HepG2 (cell line): ENCODE measurements around the gene PCGF5. TPM values are rescaled to one million over a fixed set of nuclear protein-coding genes. Genes with fewer than 3 reads are reported as not detected.
A peak's percentile ranks its signal among the peaks of the same experiment; 100 is the strongest.

ENCODE experiments used
- ARNT2 ChIP-seq: sonication (generic); formaldehyde crosslinking; IDR thresholded peaks from 2 replicates; pipeline ENCODE4 v1.8.0; 2022; ENCODE audit warnings: mild to moderate bottlenecking, low read depth, missing genetic modification reagents, moderate library complexity
- CEBPB ChIP-seq: IDR thresholded peaks from 2 replicates; pipeline ENCODE4 v1.6.1; 2011; ENCODE audit warnings: low read depth, low read length, improper control_type of control experiment, borderline replicate concordance
- ELF1 ChIP-seq: sonication (generic); formaldehyde crosslinking; IDR thresholded peaks from 2 replicates; pipeline ENCODE4 v1.4.0; 2020; ENCODE audit warnings: missing genetic modification reagents
- KLF6 ChIP-seq: IDR thresholded peaks from 2 replicates; pipeline ENCODE4 v1.8.0; 2016; ENCODE audit warnings: missing biosample characterization, missing genetic modification reagents
- MEIS1 ChIP-seq: sonication (generic); formaldehyde crosslinking; IDR thresholded peaks from 2 replicates; pipeline ENCODE4 v1.9.0; 2021; ENCODE audit warnings: mild to moderate bottlenecking, missing genetic modification reagents, moderate library complexity, borderline replicate concordance
- MIER3 ChIP-seq: IDR thresholded peaks from 2 replicates; pipeline ENCODE4 v1.6.1; 2016; ENCODE audit warnings: missing compliant biosample characterization, borderline replicate concordance
- MTF2 ChIP-seq: sonication (generic); formaldehyde crosslinking; IDR thresholded peaks from 2 replicates; pipeline ENCODE4 v1.5.0; 2020; ENCODE audit warnings: missing genetic modification reagents, borderline replicate concordance
- MXI1 ChIP-seq: IDR thresholded peaks from 3 replicates; pipeline ENCODE4 v1.6.1; 2012; ENCODE audit warnings: low read depth, low read length, inconsistent platforms, borderline replicate concordance
- NCOA2 ChIP-seq: sonication (generic); formaldehyde crosslinking; IDR thresholded peaks from 2 replicates; pipeline ENCODE4 v1.8.0; 2022; ENCODE audit warnings: inconsistent platforms
- NR3C1 ChIP-seq: sonication (generic); formaldehyde crosslinking; IDR thresholded peaks from 2 replicates; pipeline ENCODE4 v1.4.0; 2020; ENCODE audit warnings: missing genetic modification reagents
- PAF1 ChIP-seq: IDR thresholded peaks from 2 replicates; pipeline ENCODE4 v1.6.1; 2016; ENCODE audit warnings: missing genetic modification reagents, missing compliant biosample characterization
- RAD21 ChIP-seq: fragments of 450-650 bp; formaldehyde crosslinking; IDR thresholded peaks from 2 replicates; pipeline ENCODE4 v1.5.0; 2020; ENCODE audit warnings: mild to moderate bottlenecking
- SALL2 ChIP-seq: sonication (generic); formaldehyde crosslinking; IDR thresholded peaks from 2 replicates; pipeline ENCODE4 v1.8.1; 2023; ENCODE audit warnings: mild to moderate bottlenecking, missing genetic modification reagents, inconsistent platforms
- WIZ ChIP-seq: sonication (generic); formaldehyde crosslinking; IDR thresholded peaks from 2 replicates; pipeline ENCODE4 v1.5.1; 2020; ENCODE audit warnings: mild to moderate bottlenecking, missing genetic modification reagents
- ZBTB37 ChIP-seq: sonication (generic); formaldehyde crosslinking; IDR thresholded peaks from 2 replicates; pipeline ENCODE4 v1.4.0; 2020; ENCODE audit warnings: mild to moderate bottlenecking, missing genetic modification reagents
- ZBTB7B ChIP-seq: sonication (generic); formaldehyde crosslinking; IDR thresholded peaks from 2 replicates; pipeline ENCODE4 v1.4.0; 2020; ENCODE audit warnings: missing genetic modification reagents
- ZNF20 ChIP-seq: sonication (generic); formaldehyde crosslinking; IDR thresholded peaks from 2 replicates; pipeline ENCODE4 v1.4.0; 2020; ENCODE audit warnings: mild to moderate bottlenecking, moderate library complexity, missing genetic modification reagents
- ZNF503 ChIP-seq: sonication (generic); formaldehyde crosslinking; IDR thresholded peaks from 2 replicates; pipeline ENCODE4 v1.4.0; 2020; ENCODE audit warnings: missing genetic modification reagents
- ZNF547 ChIP-seq: sonication (generic); formaldehyde crosslinking; IDR thresholded peaks from 2 replicates; pipeline ENCODE4 v1.5.1; 2020; ENCODE audit warnings: mild to moderate bottlenecking, missing genetic modification reagents
- ZNF569 ChIP-seq: sonication (generic); formaldehyde crosslinking; IDR thresholded peaks from 2 replicates; pipeline ENCODE4 v1.5.0; 2020; ENCODE audit warnings: mild to moderate bottlenecking, missing genetic modification reagents, moderate library complexity, borderline replicate concordance
- ZNF83 ChIP-seq: sonication (generic); formaldehyde crosslinking; IDR thresholded peaks from 2 replicates; pipeline ENCODE4 v1.4.0; 2020; ENCODE audit warnings: missing genetic modification reagents, mild to moderate bottlenecking, borderline replicate concordance
- polyA plus RNA-seq, 8 experiments: library from polyadenylated mRNA; depleted of rRNA in 3 of 8; stranded (reverse) in 7 of 8; unstranded in 1 of 8; fragments of >200 nt; fragmentation: Illumina TruSeq in 4 of 8; extraction: Trizol in 4 of 8; gene quantifications; 2 replicates each; pipeline versions ENCODE4 v1.2.1 to v1.2.3, GENCODE V29; 2011 to 2016; ENCODE audit warnings: low read depth in 4 of 8, missing spikeins in 1 of 8, mixed read lengths in 1 of 8; ENCODE audit not compliant: insufficient read depth in 1 of 8
- total RNA-seq, 5 experiments: library from RNA; depleted of rRNA; stranded (reverse); fragments of >200 nt; fragmentation: Illumina TruSeq; extraction: Trizol; gene quantifications; 2 replicates each; pipeline ENCODE4 v1.2.3, GENCODE V29; 2016; ENCODE audit warnings: low read depth in 1 of 5
- TF ChIP-seq, protein P1 (sequence below): sonication (generic); formaldehyde crosslinking; IDR thresholded peaks from 2 replicates; pipeline ENCODE4 v1.4.0; 2020; ENCODE audit warnings: mild to moderate bottlenecking, missing genetic modification reagents
- TF ChIP-seq, protein P2 (sequence below): sonication (generic); formaldehyde crosslinking; IDR thresholded peaks from 2 replicates; pipeline ENCODE4 v1.4.0; 2020; ENCODE audit warnings: missing genetic modification reagents

PCGF5 gene
- total and polyA plus RNA-seq, 2 of the 13 experiments (the other 11 are each of a cell fraction or from before 2014, with no cell fraction given): 61.3 to 138 TPM

DNA sequence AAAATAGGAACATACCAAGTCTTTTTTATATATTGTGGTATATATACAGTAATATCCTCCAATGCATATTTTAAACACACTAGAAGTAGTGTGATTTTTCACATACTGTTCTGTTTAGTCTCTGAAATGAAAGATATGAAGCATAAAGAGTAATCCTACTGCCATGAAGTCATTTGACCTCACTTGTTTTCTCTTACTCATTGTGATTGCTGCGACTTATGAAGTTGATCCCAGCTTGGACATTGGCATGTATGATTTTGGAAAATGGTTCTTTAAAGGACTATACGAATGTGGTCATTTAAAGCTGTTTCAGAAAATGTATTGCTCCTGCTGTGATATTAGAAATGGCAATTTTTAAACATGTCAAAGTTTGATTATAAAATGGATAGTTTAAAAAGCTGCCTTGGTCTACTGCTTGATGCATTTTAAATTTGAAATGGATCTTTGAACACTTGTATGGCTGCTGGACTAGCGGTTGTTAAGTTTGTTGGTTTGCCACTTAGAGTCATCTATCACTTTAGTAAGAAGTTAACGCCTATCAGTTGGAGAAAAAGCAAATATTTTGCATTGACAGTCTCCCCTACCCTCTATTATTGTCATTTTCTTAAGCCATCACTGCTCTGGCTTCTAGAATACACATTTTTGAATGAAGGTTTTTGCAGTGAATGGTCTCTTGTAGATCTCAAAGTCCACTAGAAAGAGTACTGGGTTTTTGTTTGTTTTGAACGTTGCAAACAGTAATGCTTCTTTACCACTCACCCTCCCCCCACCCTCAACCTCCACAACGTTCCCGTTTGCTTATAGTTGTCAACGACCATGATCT is 881 bp upstream of the PCGF5 start (continued):
- TF ChIP-seq ZNF503 (CRISPR knock-in tag): peak; percentile 83; the same call in 1 of the 2 replicates
- peak; percentile 77; the same call in 1 of the 2 replicates for TF ChIP-seq MIER3 (CRISPR knock-in tag)
- TF ChIP-seq RAD21 (CRISPR knock-in tag): no peak
- no peak for TF ChIP-seq PAF1 (CRISPR knock-in tag)
- TF ChIP-seq MEIS1 (CRISPR knock-in tag): no peak
- TF ChIP-seq ZNF20 (CRISPR knock-in tag): no peak
- no peak; the same call in none of the 2 replicates for TF ChIP-seq KLF6
- no peak; the same call in 1 of the 2 replicates for TF ChIP-seq SALL2
- TF ChIP-seq ZBTB37 (CRISPR knock-in tag): no peak
- TF ChIP-seq, protein P1, sequence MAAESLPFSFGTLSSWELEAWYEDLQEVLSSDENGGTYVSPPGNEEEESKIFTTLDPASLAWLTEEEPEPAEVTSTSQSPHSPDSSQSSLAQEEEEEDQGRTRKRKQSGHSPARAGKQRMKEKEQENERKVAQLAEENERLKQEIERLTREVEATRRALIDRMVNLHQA (CRISPR knock-in tag): no peak
- no peak for TF ChIP-seq WIZ (CRISPR knock-in tag)
- TF ChIP-seq CEBPB: no peak
- TF ChIP-seq ZNF83: no peak
- no peak for TF ChIP-seq NR3C1 (CRISPR knock-in tag)
- TF ChIP-seq NCOA2: peak; percentile 91
- TF ChIP-seq, protein P2, sequence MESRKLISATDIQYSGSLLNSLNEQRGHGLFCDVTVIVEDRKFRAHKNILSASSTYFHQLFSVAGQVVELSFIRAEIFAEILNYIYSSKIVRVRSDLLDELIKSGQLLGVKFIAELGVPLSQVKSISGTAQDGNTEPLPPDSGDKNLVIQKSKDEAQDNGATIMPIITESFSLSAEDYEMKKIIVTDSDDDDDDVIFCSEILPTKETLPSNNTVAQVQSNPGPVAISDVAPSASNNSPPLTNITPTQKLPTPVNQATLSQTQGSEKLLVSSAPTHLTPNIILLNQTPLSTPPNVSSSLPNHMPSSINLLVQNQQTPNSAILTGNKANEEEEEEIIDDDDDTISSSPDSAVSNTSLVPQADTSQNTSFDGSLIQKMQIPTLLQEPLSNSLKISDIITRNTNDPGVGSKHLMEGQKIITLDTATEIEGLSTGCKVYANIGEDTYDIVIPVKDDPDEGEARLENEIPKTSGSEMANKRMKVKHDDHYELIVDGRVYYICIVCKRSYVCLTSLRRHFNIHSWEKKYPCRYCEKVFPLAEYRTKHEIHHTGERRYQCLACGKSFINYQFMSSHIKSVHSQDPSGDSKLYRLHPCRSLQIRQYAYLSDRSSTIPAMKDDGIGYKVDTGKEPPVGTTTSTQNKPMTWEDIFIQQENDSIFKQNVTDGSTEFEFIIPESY (CRISPR knock-in tag): no peak
- no peak for TF ChIP-seq ARNT2 (CRISPR knock-in tag)
- TF ChIP-seq MXI1: peak; percentile 18; the same call in 1 of the 3 replicates
- TF ChIP-seq ZBTB7B (CRISPR knock-in tag): no peak
- no peak for TF ChIP-seq MTF2 (CRISPR knock-in tag)
- no peak for TF ChIP-seq ZNF569
- TF ChIP-seq ELF1 (CRISPR knock-in tag): no peak
- TF ChIP-seq ZNF547 (CRISPR knock-in tag): no peak
